ENCODE measurements around the gene CDC42EP1.

Gene CDC42EP1

DNA sequence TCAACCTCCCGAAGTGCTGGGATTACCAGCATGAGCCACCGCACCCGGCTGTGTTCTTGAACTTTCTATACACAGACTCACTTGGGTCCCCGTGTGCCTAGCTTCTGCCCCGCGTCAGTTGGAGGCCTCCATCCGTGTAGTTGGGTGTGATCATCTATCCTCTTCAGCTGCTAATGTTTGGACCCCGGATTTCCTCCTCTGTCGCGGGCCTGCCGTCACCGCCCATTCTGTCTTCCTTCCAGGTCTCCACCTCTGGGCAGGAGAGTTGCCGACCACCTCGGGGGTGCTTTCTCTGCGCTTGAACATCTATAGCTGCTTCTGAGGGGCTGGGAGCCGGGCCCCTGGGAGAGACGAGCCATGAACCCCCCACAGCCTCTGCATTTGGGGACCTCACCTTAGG, 5.5 kb downstream of the CDC42EP1 start:
- TF ChIP-seq CTCF (IDR thresholded peaks at IDR 0.05) = no peak
- Histone ChIP-seq H3K27ac (peak overlapping the region; percentile 98 to 99), H3K4me1 (peaks cover 9 to 93% (median 77%) of the 10 kb centered on the region in 4 donors), H3K4me3 (no peak overlapping the region), H3K36me3 (peaks cover 17 to 36% (median 34%) of the 10 kb centered on the region in 3 donors), H3K27me3 (no peaks in the 10 kb centered on the region), H3K9me3 (no peaks in the 10 kb centered on the region)
- intact Hi-C loops (cut with DNase I; ENCODE audit: low total_unique reads) = loop anchor here (2.0 kb wide), 1 partner anchor 27 kb away; no protein-coding TSS in a partner anchor
- no peak for DNase-seq

DNA sequence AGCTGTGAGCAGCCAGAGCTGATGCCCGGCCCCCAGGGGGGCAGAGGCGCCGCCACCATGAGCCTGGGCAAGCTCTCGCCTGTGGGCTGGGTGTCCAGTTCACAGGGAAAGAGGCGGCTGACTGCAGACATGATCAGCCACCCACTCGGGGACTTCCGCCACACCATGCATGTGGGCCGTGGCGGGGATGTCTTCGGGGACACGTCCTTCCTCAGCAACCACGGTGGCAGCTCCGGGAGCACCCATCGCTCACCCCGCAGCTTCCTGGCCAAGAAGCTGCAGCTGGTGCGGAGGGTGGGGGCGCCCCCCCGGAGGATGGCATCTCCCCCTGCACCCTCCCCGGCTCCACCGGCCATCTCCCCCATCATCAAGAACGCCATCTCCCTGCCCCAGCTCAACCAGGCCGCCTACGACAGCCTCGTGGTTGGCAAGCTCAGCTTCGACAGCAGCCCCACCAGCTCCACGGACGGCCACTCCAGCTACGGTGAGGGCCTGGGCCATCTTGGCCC, 6.1 kb downstream of the CDC42EP1 start:
- no peak overlapping the region for H3K4me3 ChIP-seq
- TF ChIP-seq CTCF (IDR thresholded peaks at IDR 0.05) = no peak
- no peaks in the 10 kb centered on the region for H3K27me3 ChIP-seq
- H3K36me3 ChIP-seq = peaks cover 17 to 36% (median 34%) of the 10 kb centered on the region in 3 donors
- no peaks in the 10 kb centered on the region for H3K9me3 ChIP-seq
- no peak for DNase-seq
- intact Hi-C loops (cut with DNase I; ENCODE audit: low total_unique reads) = loop anchor here (2.0 kb wide), 1 partner anchor 28 kb away; no protein-coding TSS in a partner anchor
- H3K4me1 ChIP-seq = peaks cover 9 to 92% (median 78%) of the 10 kb centered on the region in 4 donors
- peak overlapping the region; percentile 98 to 99 for H3K27ac ChIP-seq

DNA sequence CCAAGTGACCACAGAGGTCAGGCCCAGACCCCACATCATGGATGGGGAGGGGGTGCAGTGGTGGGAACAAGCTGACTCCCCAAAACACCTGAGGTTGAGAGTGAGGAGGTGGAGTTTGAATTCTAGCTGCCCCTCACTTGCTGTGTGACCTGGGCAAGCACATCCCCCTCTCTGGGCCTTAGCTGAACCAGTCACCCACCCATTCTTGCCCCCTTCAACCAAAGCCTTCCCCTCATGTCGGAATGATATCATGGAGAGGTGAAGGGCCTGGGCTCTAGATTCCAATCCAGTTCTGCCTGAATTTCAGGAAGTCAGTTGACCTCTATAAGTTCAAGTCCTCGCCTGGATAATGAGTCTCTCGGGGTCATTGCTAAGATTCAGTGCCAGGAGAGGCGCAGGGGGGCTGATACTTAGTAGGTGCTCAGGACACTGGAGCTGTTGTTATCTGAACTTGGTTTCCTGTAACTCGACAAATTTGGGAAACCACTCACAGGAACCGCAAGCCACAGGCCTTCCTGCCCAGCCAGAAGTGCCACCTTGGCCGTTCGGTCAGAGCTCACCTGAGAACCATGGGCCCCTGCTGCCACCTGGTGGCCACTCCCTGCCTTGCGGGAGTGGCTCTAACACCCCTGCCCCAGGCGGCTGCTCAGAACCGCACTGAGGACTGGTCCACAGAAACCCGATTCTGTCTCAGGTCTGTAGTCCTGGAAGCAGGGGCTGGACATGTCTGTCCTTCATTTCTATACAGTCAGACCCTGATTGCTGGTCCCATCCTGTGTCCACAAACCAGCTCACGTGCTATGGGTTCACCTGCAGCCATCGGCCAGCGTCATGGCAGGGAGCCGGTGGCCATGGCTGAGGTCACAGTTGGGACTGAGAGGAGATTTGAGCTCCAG, 6.9 kb downstream of the CDC42EP1 start:
- peak; percentile 97 for TF ChIP-seq CTCF (IDR thresholded peaks at IDR 0.05)
- DNase-seq = peak; percentile 78 to 87
- Histone ChIP-seq H3K4me1 (peaks cover 9 to 84% (median 73%) of the 10 kb centered on the region in 4 donors), H3K36me3 (peaks cover 17 to 36% (median 34%) of the 10 kb centered on the region in 3 donors), H3K4me3 (no peak overlapping the region), H3K27me3 (no peaks in the 10 kb centered on the region), H3K27ac (peak overlapping the region; percentile 98 to 99), H3K9me3 (no peaks in the 10 kb centered on the region)
- intact Hi-C loops (cut with DNase I; ENCODE audit: low total_unique reads) = loop anchor here (2.0 kb wide), 1 partner anchor 28 kb away; no protein-coding TSS in a partner anchor

DNA sequence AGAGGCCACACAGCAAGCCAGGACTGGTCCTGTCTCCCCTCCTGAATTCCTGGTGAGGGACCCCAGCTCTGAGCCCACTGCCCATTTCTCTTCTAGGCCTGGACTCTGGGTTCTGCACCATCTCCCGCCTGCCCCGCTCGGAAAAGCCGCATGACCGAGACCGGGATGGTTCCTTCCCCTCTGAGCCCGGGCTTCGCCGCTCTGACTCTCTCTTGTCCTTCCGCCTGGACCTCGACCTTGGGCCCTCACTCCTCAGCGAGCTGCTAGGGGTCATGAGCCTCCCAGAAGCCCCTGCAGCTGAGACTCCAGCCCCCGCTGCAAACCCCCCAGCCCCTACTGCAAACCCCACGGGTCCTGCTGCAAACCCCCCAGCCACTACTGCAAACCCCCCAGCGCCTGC, 7.7 kb downstream of the CDC42EP1 start:
- no peaks in the 10 kb centered on the region for H3K9me3 ChIP-seq
- intact Hi-C loops (cut with DNase I; ENCODE audit: low total_unique reads) = no loop called here
- no peak for TF ChIP-seq CTCF (IDR thresholded peaks at IDR 0.05)
- H3K27ac ChIP-seq = no peak overlapping the region
- DNase-seq = no peak
- peaks cover 9 to 76% (median 65%) of the 10 kb centered on the region in 4 donors for H3K4me1 ChIP-seq
- H3K4me3 ChIP-seq = no peak overlapping the region
- H3K27me3 ChIP-seq = no peaks in the 10 kb centered on the region
- peaks cover 17 to 36% (median 34%) of the 10 kb centered on the region in 3 donors for H3K36me3 ChIP-seq

DNA sequence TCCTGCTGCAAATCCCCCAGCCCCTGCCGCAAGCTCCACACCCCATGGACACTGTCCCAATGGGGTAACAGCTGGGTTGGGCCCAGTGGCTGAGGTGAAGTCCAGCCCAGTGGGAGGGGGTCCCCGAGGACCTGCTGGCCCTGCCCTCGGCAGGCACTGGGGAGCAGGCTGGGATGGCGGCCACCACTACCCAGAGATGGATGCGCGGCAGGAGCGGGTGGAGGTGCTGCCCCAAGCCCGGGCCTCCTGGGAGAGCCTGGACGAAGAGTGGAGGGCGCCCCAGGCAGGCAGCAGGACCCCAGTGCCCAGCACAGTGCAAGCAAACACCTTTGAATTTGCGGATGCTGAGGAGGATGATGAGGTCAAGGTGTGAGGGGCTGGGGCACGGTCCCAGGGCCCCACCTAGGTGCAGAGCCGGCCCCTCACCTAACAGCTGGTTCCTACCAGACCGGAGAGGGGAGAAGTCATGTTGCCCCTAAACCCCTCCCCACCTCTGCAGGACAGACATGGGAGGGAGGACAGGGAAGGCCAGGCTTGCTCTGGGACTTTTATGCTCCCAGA, 8.2 kb downstream of the CDC42EP1 start:
- DNase-seq = no peak
- intact Hi-C loops (cut with DNase I; ENCODE audit: low total_unique reads) = no loop called here
- peaks cover 17 to 36% (median 34%) of the 10 kb centered on the region in 3 donors for H3K36me3 ChIP-seq
- H3K4me3 ChIP-seq = no peak overlapping the region
- H3K27ac ChIP-seq = no peak overlapping the region
- peaks cover 9 to 71% (median 59%) of the 10 kb centered on the region in 4 donors for H3K4me1 ChIP-seq
- no peaks in the 10 kb centered on the region for H3K9me3 ChIP-seq
- no peak for TF ChIP-seq CTCF (IDR thresholded peaks at IDR 0.05)
- H3K27me3 ChIP-seq = no peaks in the 10 kb centered on the region

Measured in tibial artery (tissue), 4 donors.